Inferior parietal cortex (tissue), 1 donor: ENCODE results near the gene DAD1.
A peak's percentile ranks its signal among the peaks of the same experiment; 100 is the strongest.
"Not testable (repeated sequence)": the region's sequence is repeated elsewhere in the genome, so short reads cannot be mapped to it uniquely, and the experiment has no call there.

Experiments used
- DNase-seq: peaks from one replicate; pipeline ENCODE4 v3.0.0-alpha.2; 2016; ENCODE audit errors: extremely low spot score

Gene DAD1

GRCh38 chr14:22589096-22589839 is at the start of gene DAD1:
Gene DAD1, minus strand, starts transcription at chr14:22589224. Its CDS starts 67 bp downstream, at chr14:22589157.
- peak; percentile 100 for DNase-seq

GRCh38 chr14:22635980-22636379 is 47.0 kb upstream of the DAD1 start:
- DNase-seq, result not testable (repeated sequence)

DNA sequence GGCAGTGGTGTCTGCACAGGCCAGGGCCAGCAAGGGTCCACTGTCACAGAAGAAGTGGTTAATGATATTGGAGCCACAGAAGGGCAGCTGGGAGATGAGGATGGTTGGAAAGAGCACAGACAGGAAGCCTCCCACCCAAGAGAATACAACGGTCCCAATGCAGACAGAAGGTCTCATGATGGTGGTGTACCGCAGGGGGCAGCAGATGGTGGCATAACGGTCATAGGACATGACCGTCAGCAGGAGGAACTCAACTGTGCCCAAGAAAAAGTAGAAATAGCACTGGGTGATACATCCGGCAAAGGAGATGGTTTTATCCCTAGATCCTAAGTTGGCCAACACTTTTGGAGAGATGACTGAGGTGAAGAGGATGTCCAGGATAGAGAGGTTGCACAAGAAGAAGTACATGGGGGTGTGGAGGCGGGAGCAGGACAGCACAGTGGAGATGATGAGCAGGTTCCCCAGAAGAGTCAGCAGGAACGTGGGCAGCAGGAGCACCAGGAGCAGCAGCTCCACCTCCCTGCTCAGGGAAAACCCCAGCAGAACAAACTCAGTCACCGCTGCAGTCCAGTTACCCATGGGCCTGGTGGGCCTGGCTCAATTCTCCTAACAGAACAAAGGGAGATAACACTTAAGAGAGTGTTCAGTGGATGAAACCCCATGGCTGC is 45.3 kb upstream of the DAD1 start:
- DNase-seq, result no peak

DNA sequence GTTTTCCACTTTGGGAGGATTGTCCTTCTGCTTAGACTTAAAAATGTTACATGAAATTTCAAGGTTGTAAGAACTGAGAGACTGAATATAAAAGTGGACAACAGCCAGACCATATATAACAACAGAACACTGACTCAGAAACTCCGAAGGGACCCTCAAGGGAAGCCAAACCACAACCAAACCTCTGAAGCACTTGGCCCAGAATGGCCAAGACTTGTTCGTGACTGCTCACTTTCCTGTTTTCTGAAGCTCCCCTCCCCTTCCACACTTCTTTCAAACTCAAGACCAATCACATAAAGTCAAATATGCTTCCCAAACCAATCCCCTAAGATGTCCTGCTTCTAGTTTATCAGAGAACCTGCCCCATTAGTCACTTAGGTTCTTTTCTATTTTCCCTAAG is 41.5 kb upstream of the DAD1 start:
- DNase-seq, result no peak

GRCh38 chr14:22630066-22630465 is 41.0 kb upstream of the DAD1 start:
- DNase-seq, result no peak

GRCh38 chr14:22629361-22629760 is 40.3 kb upstream of the DAD1 start:
- no peak for DNase-seq

GRCh38 chr14:22627506-22628263 is 38.7 kb upstream of the DAD1 start:
- no peak for DNase-seq

GRCh38 chr14:22626590-22626989 is 37.6 kb upstream of the DAD1 start:
- no peak for DNase-seq

- DNase-seq, result no peak
These were observed 34.0 kb upstream of the DAD1 start for GRCh38 chr14:22623047-22623446.

- no peak for DNase-seq
These were observed 33.2 kb upstream of the DAD1 start for GRCh38 chr14:22622255-22622654.

DNA sequence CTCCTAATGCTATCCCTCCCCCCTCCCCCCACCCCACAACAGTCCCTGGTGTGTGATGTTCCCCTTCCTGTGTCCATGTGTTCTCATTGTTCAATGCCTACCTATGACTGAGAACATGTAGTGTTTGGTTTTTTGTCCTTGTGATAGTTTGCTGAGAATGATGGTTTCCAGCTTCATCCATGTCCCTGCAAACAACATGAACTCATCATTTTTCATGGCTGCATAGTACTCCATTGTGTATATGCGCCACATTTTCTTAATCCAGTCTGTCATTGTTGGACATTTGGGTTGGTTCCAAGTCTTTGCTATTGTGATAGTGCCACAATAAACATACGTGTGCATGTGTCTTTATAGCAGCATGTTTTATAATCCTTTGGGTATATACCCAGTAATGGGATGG is 26.7 kb upstream of the DAD1 start:
- DNase-seq, result not testable (repeated sequence)

DNA sequence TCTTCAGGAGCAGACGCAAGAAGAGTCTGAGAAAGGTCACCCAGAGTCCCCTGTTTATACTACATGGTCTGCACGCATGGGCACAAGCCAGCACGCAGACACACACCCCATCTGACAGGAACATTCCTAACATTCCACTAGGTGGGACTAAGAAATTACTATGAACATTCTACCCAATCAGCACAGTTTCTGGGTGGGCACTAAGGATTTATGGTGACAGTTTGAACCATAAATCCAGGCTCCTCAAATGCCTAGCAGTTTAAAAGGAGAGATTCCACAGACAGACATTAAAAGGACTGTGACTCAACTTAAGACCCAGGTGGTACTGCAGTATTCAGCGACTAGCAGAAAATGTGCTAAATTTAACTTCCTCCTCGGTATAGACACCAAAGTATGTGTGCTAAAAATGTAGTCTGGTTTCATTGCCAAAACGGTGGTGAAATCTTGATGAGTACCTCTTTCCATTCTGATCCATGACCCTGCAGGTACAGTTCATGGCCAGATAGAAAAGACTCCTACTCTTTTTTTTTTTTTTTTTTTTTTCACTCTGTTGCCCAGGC is 25.3 kb upstream of the DAD1 start:
- no peak for DNase-seq

GRCh38 chr14:22613736-22614239 is 24.8 kb upstream of the DAD1 start:
- DNase-seq, result no peak

DNA sequence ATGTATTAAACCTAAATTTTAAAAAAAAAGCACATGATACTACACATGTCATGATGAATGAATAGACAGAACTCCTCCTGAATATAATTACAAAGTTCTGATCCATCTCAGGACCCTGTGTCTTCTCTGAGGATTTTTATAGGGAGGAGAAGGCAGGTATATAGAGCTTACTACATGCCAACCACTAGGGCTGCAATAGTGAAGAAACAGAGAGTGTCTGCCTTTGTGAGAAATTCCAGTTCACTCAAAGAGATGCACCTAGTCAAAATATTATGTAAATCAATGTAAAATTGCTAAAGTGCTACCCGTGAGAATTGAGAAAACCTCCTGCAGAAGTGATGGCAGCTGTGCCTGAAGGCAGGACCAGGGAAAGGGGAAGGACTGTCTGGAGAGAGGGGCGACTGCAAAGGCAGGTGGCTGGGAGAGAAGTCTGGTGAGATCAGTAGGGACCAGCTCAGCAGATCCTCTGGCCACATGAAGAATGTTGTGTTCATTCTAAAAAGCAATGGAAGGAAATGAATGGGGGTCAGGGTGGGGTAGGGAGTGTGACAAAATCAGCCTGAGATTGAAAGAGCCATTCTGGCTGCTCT is 24.2 kb upstream of the DAD1 start:
- no peak for DNase-seq

GRCh38 chr14:22610931-22611330 is 21.9 kb upstream of the DAD1 start:
- DNase-seq, result no peak

DNA sequence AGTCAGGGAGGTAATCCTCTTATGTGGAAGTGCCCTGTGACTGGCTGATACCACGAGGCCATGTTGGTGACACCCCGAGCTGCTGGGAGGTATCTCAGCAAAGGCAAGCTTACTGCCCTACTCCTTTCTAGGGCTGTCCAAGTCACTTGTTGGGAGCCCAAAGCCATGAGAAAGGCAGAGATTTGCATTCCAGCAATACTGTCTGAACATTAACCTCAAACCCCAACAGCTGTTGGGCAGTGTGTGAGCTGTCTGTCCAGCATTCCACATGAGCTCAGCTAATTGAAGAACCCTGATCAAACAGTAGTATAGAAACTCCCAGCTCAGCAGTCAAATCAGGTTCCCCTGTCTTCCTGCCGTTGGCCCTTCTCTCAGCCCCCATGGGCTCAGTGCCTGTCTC is 18.3 kb upstream of the DAD1 start:
- no peak for DNase-seq

DNA sequence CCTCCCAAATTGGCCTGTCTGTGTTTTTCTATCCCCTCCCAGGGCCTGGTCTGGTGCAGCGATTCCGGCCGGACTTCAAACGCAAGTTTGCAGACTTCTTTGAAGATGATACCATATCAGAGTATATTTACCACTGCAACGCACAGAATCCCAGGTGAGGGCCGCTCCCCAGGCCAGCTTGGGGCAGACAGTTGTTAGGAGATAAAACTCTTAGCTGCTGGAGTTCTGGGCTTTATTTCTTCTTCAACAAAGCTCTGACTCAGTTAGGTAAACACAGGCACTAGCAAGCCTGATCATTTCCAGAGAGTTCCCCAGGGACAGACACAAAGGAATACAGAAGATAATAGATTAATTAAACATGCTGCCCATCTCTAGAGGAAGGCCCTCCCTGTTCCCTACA is 17.4 kb upstream of the DAD1 start:
- DNase-seq, result no peak

- no peak for DNase-seq
These were observed 13.8 kb upstream of the DAD1 start for GRCh38 chr14:22602862-22603261.

- no peak for DNase-seq
These were observed 13.0 kb upstream of the DAD1 start for GRCh38 chr14:22601996-22602395.

- no peak for DNase-seq
These were observed 12.4 kb upstream of the DAD1 start for GRCh38 chr14:22601456-22601855.

DNA sequence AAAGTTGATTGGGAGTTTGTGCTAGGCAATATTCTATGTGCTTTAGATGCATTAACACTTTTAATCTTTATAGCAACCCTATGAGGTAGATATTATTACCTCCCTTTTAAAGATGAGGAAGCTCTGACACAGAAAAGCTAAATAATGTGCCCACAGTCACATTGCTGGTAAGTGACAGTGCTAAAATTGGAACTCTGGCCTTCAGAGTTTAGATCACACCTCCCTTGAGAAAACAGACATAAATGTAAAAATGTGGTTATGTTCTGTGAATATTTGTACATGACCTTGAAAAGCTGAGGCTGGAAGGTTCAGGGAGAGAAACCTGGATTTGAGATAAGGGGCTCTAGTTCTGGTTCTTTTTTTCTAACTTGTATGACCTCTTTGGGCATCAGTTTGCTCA is 11.0 kb upstream of the DAD1 start:
- no peak for DNase-seq

- no peak for DNase-seq
These were observed 10.3 kb upstream of the DAD1 start for GRCh38 chr14:22599349-22599748.
